ENCODE data around the gene GMCL1. TPM values are rescaled to one million over a fixed set of nuclear protein-coding genes. Genes with fewer than 3 reads are reported as not detected.

The GMCL1 gene
- total and polyA plus RNA-seq, 9 of the 15 experiments (the other 6 are each of a cell fraction or from before 2014, with no cell fraction given), result 7.0 to 27.3 (median 15.4) TPM

DNA sequence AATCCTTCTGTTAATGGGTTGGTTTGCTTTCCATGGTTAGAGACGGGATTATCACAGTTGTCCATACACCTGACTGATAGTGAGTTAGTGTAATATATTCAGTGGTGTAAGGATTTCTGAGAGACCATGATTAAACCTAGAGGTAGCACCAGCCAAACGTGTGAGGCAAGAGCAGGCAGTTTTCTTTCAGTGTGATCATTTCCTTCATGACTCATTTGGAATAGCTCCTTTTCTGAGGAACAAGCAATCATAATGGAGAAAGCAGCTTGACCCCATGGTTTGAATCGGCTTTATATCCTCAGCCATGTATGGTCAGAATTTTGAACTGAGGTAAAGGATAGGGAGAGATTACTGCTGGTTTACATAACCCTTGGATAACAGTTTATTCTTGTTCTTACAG lies 88.4 kb downstream of the GMCL1 start (continued):
- TF ChIP-seq ATF3 (IDR thresholded peaks at IDR 0.05) (peak; percentile 76), ATF3 (CRISPR knock-in tag; conservative IDR thresholded peaks at IDR 0.05) (no peak), ZKSCAN8 (CRISPR knock-in tag; IDR thresholded peaks at IDR 0.05) (0 out of 2 replicates have a peak, but pooled peaks have one; percentile 40), CEBPG (CRISPR knock-in tag; IDR thresholded peaks at IDR 0.05) (peak; percentile 53; the same call in 1 of the 2 replicates), CEBPG (tag; conservative IDR thresholded peaks at IDR 0.05 in 1 of 2, IDR thresholded peaks at IDR 0.05 in 1 of 2) (peak; percentile 43 to 87; a peak in 3 of 4 replicates), ZNF408 (CRISPR knock-in tag; IDR thresholded peaks at IDR 0.05; ENCODE audit: low read depth) (no peak), ZNF175 (CRISPR knock-in tag; IDR thresholded peaks at IDR 0.05; ENCODE audit: low read depth) (peak; percentile 57), JUND (IDR thresholded peaks at IDR 0.05; ENCODE audit: borderline replicate concordance, low read depth, low read length) (peak; percentile 69), JUND (tag; IDR thresholded peaks at IDR 0.05; ENCODE audit: borderline replicate concordance, low read depth, low read length) (no peak), HMBOX1 (IDR thresholded peaks at IDR 0.05) (peak; percentile 30; the same call in 1 of the 2 replicates), ZBTB7A (IDR thresholded peaks at IDR 0.05; ENCODE audit: borderline replicate concordance, control insufficient read depth, low read depth, low read length) (no peak), RERE (CRISPR knock-in tag; IDR thresholded peaks at IDR 0.05; ENCODE audit: borderline replicate concordance) (no peak), SIN3B (IDR thresholded peaks at IDR 0.05; ENCODE audit: low read depth) (no peak), JUN (IDR thresholded peaks at IDR 0.05; ENCODE audit: borderline replicate concordance, low read depth, low read length) (peak; percentile 53; the same call in 1 of the 2 replicates), JUN (CRISPR knock-in tag; IDR thresholded peaks at IDR 0.05; ENCODE audit: borderline replicate concordance) (no peak), SMARCA4 (IDR thresholded peaks at IDR 0.05) (peak; percentile 10; the same call in 1 of the 2 replicates), FOSL1 (tag; conservative IDR thresholded peaks at IDR 0.05) (peak; percentile 83), ARID1B (IDR thresholded peaks at IDR 0.05) (peak; percentile 26; the same call in 1 of the 2 replicates), GABPA (tag; conservative IDR thresholded peaks at IDR 0.05; ENCODE audit: low read depth) (peak; percentile 9; the same call in 1 of the 2 replicates), ZNF561 (CRISPR knock-in tag; conservative IDR thresholded peaks at IDR 0.05) (no peak)
- TF ChIP-seq, protein P1, sequence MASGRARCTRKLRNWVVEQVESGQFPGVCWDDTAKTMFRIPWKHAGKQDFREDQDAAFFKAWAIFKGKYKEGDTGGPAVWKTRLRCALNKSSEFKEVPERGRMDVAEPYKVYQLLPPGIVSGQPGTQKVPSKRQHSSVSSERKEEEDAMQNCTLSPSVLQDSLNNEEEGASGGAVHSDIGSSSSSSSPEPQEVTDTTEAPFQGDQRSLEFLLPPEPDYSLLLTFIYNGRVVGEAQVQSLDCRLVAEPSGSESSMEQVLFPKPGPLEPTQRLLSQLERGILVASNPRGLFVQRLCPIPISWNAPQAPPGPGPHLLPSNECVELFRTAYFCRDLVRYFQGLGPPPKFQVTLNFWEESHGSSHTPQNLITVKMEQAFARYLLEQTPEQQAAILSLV (tag; IDR thresholded peaks at IDR 0.05), result peak; percentile 48; the same call in 1 of the 2 replicates
